ENCODE measurements around the gene SOX9.

Gene SOX9

GRCh38 chr17:72145562-72145961 is 24.7 kb downstream of the SOX9 start:
- no peak for DNase-seq (ENCODE audit: low read depth in 2 of 2)
- TF ChIP-seq, protein P1, sequence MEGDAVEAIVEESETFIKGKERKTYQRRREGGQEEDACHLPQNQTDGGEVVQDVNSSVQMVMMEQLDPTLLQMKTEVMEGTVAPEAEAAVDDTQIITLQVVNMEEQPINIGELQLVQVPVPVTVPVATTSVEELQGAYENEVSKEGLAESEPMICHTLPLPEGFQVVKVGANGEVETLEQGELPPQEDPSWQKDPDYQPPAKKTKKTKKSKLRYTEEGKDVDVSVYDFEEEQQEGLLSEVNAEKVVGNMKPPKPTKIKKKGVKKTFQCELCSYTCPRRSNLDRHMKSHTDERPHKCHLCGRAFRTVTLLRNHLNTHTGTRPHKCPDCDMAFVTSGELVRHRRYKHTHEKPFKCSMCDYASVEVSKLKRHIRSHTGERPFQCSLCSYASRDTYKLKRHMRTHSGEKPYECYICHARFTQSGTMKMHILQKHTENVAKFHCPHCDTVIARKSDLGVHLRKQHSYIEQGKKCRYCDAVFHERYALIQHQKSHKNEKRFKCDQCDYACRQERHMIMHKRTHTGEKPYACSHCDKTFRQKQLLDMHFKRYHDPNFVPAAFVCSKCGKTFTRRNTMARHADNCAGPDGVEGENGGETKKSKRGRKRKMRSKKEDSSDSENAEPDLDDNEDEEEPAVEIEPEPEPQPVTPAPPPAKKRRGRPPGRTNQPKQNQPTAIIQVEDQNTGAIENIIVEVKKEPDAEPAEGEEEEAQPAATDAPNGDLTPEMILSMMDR (IDR thresholded peaks at IDR 0.05; ENCODE audit: low read depth, low read length): no peak
- H3K4me3 ChIP-seq (replicated peaks in 1 of 2; ENCODE audit: low read depth in 2 of 2, low read length in 2 of 2): no peak overlapping the region

DNA sequence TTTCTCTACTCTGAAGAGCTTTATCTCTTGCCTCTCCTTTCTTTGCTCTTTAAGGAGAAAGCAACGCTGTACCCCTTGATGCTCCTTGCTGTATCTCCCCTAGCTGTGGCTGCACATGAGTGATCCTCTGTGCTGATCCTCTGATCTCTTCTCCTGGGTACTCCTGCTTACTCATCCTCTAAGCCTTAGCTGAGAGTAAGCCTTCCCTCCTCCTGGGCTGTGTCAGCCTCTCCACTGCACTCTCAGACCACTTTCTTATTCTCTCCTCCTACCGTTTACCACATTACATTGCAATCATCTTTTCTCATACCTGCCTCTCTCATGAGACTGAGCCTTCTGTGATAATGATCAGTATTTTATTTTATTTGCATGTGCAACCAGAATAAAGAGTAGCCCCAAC is 25.1 kb downstream of the SOX9 start:
- no peak overlapping the region for H3K4me3 ChIP-seq (replicated peaks in 1 of 2; ENCODE audit: low read depth in 2 of 2, low read length in 2 of 2)
- TF ChIP-seq, protein P1 (IDR thresholded peaks at IDR 0.05; ENCODE audit: low read depth, low read length): no peak
- no peak for DNase-seq (ENCODE audit: low read depth in 2 of 2)

DNA sequence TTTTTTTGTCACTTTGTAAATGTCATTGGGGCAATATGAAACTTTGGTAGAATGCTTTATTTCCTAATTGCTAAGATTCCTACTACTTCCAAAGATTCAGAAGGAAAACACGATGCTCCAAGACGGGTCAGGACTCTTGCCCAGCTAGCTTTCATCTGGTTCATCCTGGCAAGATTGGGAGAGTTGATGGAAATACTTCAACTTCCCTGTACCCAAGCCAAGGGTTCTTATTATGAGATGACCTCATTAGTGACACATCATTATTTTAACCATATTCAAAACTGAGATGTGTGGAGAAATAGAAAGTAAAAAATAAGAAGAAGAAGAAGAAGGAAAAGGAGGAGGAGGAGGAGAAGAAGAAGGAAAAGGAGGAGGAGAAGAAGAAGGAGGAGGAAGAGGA is 25.6 kb downstream of the SOX9 start:
- TF ChIP-seq, protein P1 (IDR thresholded peaks at IDR 0.05; ENCODE audit: low read depth, low read length): no peak
- DNase-seq (ENCODE audit: low read depth in 2 of 2): no peak
- no peak overlapping the region for H3K4me3 ChIP-seq (replicated peaks in 1 of 2; ENCODE audit: low read depth in 2 of 2, low read length in 2 of 2)

- TF ChIP-seq, protein P1 (IDR thresholded peaks at IDR 0.05; ENCODE audit: low read depth, low read length): no peak
- H3K4me3 ChIP-seq (replicated peaks in 1 of 2; ENCODE audit: low read depth in 2 of 2, low read length in 2 of 2): no peak overlapping the region
- no peak for DNase-seq (ENCODE audit: low read depth in 2 of 2)
Measured at GRCh38 chr17:72150632-72151460, 30.0 kb downstream of the SOX9 start.

DNA sequence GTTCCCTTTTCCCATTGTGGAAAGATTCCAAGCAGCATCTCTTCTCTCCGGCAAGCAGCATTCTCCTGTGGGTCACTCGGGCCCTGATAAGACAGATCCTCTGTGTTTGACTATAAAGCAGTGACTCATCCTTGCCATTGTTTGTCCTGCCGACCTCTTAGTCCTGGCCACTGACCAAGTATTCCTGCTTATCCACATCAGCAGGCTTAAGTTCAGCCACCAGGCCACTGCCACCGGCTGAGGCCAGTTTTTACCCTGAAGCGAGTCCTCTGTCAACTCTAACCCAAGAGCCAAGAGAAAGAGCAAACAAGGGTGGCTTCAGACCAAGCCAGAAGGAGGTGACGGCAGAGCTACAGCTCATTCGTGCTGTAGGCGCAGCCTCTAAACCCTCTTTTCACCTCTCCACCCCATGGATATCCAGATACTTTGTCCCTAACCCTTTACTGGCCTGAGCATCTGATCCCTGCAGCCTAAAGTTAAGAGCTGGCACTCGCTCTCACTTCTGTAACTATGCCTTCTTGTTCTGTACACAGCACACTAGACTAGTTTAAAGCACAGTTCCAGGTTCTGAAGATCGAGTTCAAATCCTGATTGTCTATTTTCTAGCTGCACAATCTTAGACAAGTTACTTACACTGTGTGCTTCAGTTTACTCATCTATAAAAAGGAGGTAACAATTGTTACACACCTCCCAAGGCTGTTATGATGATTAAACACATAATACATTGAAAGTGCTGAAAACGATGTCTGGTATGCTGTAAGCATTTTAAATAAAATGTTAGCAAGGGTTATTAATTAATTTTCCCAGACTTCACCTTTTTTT is 31.0 kb downstream of the SOX9 start:
- no peak overlapping the region for H3K4me3 ChIP-seq (replicated peaks in 1 of 2; ENCODE audit: low read depth in 2 of 2, low read length in 2 of 2)
- DNase-seq (ENCODE audit: low read depth in 2 of 2): peak; percentile 57 to 81
- TF ChIP-seq, protein P1 (IDR thresholded peaks at IDR 0.05; ENCODE audit: low read depth, low read length): no peak

DNA sequence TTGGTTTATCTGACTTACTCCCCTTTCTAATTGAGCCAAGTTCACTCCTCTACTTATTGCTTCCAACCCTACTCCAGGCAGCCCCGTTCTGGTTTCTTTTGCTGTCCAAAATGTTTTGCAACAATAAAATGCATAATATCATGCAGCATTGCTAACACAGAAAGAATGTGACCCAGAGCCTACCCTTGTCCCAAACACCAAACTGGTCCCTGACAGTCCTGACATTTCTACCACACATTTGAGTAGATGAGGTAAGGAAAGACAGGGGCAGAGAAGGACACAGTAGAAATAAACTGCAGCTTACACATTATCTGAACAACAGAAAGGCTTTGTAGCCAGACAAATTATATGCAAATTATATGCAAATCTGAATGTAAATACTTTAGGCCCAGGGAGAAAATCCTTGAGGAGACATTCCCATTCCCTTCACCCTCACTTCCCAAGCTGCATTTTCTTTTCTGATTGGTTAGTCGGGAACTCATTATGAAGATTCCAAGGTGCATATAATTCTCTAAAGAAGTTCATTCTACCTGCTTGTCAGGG is 31.6 kb downstream of the SOX9 start:
- peak; percentile 10 to 71 for DNase-seq (ENCODE audit: low read depth in 2 of 2)
- TF ChIP-seq, protein P1 (IDR thresholded peaks at IDR 0.05; ENCODE audit: low read depth, low read length): no peak
- H3K4me3 ChIP-seq (replicated peaks in 1 of 2; ENCODE audit: low read depth in 2 of 2, low read length in 2 of 2): no peak overlapping the region

Data from cardiac fibroblast (primary cell).